Stimulated activated CD8-positive, alpha-beta memory T cell treated with anti-CD3 and anti-CD28 coated beads, Interleukin-7, amount 100 ng/mL, for 48 hours (primary cell): ENCODE data around the gene ADNP2.
"Not testable (repeated sequence)": the region's sequence is repeated elsewhere in the genome, so short reads cannot be mapped to it uniquely, and the experiment has no call there.

Experiments
- DNase-seq, 2 donors: peaks; one replicate each; pipeline ENCODE4 v3.0.0-alpha.2; 2020; ENCODE audit warnings: low read depth in 1 of 2; ENCODE audit errors: extremely low read depth in 1 of 2

Gene ADNP2

GRCh38 chr18:80145196-80145804 is 36.2 kb downstream of the ADNP2 start:
- no peak for DNase-seq

DNA sequence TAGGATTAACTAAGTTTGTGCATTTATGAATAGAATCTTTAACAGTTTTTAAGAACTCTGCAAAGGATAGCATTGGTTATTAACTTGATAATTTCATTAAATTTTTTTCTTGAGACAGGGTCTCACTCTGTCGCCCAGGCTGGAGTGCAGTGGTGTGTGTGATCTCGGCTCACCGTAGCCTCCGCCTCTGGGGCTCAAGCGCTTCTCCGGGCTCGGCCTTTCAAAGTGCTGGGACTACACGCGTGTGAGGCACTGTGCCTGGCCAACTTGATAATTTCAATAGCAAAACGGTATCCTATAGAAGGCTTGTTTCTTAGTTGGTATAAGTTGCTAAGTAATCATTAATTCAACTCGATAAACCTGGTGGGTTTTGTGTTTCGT is 38.0 kb downstream of the ADNP2 start:
- no peak for DNase-seq

GRCh38 chr18:80147418-80148325 is 38.6 kb downstream of the ADNP2 start:
- DNase-seq = peak; percentile 50 to 72

GRCh38 chr18:80148326-80149199 is 39.5 kb downstream of the ADNP2 start:
- no peak for DNase-seq

DNA sequence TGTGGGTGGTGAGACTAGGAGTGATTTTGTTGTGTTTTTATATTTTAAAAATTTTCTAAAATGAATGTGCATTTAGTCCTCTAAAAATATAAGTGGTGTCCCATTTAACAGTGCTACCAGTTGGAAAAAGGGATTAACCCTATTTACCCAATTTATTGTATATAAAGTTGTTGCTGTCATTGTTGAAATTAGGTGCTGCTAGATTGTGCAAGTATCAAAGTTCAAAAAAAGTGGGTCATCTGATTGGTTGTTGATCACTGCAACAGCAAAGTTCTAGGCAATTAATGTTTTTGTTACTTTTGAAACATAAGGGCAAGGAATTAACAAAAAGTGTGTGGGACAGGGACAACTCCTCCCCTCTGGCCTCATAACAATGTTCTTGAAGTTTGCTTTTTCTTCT is 40.6 kb downstream of the ADNP2 start:
- DNase-seq = no peak

GRCh38 chr18:80154293-80154692 is 45.2 kb downstream of the ADNP2 start:
- DNase-seq = peak in 1 of 2 donors; percentile 47

DNA sequence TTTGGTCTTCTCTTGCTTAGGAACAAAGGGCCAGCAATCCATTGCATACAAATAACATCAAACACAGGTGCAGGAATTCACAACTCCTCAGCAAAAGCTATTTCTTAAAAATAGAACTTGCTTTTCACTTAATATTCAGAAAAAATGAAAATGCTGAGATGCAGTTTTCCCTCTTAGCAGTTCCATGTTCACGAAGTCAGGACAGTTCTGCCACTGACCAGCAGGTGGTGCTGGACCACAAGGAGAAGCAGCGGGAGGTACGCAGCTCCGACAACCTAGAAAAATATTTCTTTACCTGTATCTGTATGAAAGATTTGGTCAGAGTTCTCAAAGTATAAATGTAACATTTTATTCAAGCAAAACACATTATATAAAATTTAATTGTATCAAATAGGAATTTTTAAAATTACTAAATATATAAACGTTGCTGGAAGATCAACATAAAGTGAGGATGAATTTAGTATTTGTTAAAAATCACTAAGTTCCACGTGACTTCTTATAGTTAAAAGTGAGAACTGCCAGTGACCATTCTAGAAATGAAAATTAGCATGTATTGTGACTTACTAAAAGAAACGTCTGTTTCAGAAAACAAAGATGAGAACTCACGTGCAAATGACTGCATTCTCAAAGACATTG is 48.8 kb downstream of the ADNP2 start:
- DNase-seq = peak in 1 of 2 donors; percentile 62

- no peak for DNase-seq
Measured at GRCh38 chr18:80158365-80158764, 49.3 kb downstream of the ADNP2 start.

DNA sequence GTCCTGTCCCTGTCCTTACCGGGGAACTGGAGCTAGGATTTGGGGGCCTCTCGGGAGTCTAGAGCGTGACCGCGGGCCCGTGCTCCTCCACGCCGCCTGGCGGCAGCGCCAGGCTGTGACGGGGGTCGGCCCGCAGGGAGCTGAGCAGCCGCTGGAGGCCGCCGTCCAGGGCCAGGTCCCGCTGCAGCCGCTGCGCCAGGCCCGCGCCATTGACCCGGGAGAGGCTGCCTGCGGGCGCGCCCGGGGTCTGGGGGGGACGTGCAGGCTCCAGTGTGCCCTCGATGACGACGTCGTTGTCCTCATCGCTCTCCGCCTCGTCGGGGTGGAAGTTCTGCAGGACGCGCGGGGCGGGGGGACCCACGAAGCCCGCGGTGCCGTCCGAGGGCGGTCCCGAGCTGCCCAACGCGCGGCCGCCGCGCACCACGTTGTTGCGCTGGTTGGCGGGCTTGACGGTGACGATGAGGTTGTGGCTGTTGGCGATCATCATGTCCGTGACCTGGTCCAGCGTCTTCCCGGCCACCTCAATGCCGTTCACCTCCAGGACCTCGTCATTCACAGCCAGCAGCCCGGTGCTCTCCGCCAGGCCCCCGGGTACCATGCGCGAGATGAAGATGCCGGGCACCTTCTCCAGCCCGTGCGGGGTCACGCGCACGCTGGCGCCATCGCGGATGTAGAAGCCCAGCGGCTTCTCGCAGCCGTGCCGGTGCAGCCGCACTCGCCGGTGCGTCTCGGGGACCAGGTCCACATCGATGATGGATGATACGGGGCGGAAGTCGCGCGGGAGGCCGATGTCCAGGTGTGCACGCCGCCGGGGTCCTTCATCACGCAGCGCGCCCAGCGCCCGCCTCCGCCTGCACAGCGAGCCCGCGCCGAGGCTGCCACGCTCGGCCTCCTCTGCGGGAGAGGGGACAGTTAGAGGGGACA is 50.9 kb downstream of the ADNP2 start:
- DNase-seq = no peak

DNA sequence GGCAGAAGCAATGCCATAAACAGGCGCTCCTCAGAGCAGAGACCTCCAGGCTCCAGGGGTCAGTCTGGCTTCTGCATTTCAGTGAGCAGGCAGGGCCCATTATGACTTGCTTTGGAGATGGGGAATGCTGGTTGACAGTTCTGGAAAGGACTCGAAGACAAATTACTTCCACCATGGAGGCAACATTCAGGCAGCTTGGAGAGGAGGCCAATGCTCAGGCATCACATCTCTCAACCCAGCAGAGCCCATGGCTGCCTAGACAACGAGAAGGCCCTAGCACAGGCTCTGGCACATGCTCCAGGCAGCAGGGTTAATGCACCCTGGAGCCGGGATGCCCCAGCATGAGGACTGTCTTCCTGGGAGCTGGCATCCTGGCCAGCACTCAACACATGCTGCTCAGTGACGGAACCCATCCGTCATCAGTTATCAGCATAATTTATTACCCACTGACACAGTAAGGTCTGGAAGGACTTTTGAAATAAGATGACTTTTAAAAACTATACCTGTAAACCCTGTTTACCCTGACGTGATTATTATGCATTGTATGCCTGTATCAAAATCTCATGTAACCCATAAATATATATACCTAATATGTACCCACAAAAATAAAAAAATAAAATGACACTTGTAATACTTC is 52.8 kb downstream of the ADNP2 start:
- no peak for DNase-seq

- no peak for DNase-seq
Measured at GRCh38 chr18:80163183-80163582, 54.1 kb downstream of the ADNP2 start.

DNA sequence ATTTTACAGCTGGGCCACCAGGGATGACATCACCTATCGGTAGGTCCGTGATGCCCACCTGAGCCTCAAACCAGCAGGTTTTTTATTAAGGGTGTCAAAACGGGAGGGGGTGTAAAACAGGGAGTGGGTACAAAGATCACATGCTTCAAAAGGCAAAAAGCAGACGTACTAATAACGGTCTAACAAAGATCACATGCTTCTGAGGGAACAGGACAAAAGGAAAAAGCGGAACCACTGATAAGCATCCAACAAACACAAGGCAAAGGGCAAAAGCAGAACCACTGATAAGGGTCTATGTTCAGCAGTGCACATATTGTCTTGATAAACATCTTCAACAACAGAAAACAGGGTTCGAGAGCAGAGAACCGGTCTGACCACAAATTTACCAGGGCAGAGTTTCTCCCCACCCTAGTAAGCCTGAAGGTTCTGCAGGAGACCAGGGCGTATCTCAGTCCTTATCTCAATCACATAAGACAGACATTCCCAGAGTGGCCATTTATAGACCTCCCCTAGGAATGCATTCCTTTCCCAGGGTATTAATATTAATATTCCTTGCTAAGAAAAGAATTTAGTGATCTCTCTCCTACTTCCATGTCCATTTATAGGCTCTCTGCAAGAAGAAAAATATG is 55.8 kb downstream of the ADNP2 start:
- not testable (repeated sequence) for DNase-seq

DNA sequence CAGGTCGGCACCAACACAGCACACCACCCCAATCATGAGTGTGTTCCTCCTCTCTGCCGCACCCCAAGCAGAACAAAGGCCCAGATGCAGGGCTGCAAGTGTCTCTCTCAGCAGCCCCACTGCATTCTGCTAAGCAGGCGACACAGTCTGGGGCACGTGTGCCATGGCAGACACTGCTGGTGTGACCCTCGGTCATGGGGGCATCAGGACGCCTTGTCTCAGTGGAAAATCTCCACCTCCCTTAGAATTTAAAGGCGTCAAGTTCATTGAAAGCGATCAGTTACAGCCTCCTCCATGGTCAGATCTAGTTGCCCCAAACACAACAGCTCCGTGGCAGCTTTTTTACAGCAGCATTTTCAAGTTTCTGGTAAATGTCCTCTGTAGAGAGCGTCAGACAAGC is 57.2 kb downstream of the ADNP2 start:
- no peak for DNase-seq

DNA sequence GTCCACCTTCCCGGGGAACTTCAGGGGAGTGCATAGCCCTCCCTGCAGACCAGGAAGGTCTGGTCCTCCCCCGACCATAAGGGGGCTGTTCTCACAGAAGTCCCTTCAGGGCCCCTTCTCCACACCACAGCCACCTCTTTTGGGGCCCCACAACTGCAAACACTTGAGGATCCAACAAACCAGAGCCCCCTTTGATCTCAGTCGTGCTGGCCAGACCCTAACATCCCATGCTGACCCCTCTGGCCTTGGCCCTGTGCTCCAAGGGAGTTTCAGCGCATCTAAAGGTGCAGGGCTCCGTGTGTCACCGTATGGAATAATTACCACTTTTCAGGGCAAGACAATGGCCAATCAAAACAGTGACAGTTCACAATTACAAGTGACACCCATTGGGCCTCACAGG is 57.7 kb downstream of the ADNP2 start:
- no peak for DNase-seq

DNA sequence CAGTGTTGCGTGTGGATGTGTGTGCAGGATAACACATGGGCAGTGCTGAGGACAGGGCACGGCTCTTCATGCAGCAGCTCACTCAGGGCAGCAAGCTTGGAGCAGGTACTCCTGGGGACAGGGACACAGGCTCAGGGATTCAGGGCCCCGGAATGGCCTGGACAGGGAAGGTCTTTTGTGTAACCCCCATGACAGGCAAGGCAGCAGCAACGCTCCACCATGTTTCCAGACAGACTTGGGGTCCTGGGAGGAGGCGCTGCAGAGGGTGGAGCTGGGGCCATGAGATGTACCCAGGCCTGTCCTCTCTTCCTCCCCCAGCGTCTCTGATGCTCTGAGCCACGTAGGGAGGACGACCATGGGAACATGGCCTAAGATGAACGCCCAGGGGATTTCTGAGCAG is 58.3 kb downstream of the ADNP2 start:
- DNase-seq = no peak

DNA sequence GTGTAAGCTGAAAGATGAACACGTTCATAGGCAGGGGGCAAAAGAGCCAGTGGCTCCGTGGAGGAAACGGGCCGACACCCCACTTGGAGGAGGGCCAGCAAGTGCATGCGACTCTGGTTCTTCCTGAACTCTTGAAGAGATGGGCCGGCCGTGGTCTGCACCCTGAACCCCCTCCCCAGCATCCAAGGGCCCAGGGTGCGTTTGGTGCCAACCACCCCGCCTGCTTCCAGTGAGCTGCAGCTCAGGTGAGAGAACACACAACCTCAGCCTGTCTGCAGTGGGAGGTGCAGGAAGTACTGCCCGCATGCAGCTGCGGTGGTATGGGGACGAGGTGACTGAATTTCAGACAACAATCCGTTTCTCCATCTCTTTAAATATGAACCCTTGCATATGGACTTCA is 58.9 kb downstream of the ADNP2 start:
- DNase-seq = no peak

- no peak for DNase-seq
Measured at GRCh38 chr18:80168346-80168745, 59.3 kb downstream of the ADNP2 start.

- no peak for DNase-seq
Measured at GRCh38 chr18:80168982-80169381, 59.9 kb downstream of the ADNP2 start.

DNA sequence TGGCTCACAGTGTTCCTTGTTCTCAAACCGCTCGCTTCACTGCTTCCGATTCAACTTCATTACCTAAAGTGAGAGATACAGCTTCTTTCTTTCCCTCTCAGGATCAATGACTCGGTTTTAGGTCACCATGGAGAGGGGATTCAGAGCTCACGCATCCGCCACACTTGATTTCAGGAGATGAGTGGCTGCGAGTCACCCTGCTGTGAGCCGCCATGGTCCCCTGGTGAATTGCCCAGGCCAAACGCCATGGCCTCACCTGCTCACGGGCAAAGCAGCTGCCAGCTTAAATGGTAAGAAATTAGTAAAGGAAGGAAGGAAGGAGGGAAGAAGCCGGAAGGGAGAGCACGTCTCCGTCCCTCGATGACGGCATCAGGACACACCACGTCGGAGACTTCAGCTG is 60.5 kb downstream of the ADNP2 start:
- no peak for DNase-seq
